ENCODE results near the gene CYRIA.

The CYRIA gene

DNA sequence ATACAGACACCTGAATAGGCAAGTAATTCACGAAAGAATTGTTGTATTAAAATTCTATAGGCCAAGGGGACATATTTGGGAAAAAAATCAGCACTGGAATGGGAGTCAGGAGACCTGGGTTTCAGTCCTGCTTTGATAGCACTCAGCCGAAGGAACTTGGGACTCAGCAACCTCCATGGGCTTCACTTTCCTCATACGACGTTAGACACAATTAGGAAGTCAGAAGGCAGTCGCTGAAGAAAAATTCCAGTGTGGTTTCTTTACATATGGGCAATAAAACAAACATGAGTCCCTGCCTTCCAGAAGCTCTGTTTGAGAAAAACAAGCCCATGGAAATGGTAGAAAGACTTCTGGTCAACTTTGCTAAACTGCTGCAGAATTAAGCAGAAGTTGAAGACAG lies 15.1 kb upstream of the CYRIA start:
- H3K36me3 Mint-ChIP-seq = no peaks in the 10 kb centered on the region
- no peaks in the 10 kb centered on the region for H3K27me3 Mint-ChIP-seq
- H3K27ac Mint-ChIP-seq = no peak overlapping the region
- peaks cover 39% of the 10 kb centered on the region for H3K4me1 Mint-ChIP-seq
- H3K4me3 Mint-ChIP-seq = no peak overlapping the region
- no peak for ATAC-seq
- H3K9me3 Mint-ChIP-seq = no peaks in the 10 kb centered on the region

- no peaks in the 10 kb centered on the region for H3K27me3 Mint-ChIP-seq
- H3K36me3 Mint-ChIP-seq = no peaks in the 10 kb centered on the region
- peaks cover 39% of the 10 kb centered on the region for H3K4me1 Mint-ChIP-seq
- H3K4me3 Mint-ChIP-seq = no peak overlapping the region
- no peak overlapping the region for H3K27ac Mint-ChIP-seq
- no peak for ATAC-seq
- no peaks in the 10 kb centered on the region for H3K9me3 Mint-ChIP-seq
These were observed 14.7 kb upstream of the CYRIA start for GRCh38 chr2:16680304-16680703.

- Mint-ChIP-seq H3K36me3 (no peaks in the 10 kb centered on the region), H3K27ac (peak overlapping the region; percentile 7), H3K4me1 (peaks cover 37% of the 10 kb centered on the region), H3K9me3 (no peaks in the 10 kb centered on the region), H3K4me3 (no peak overlapping the region), H3K27me3 (no peaks in the 10 kb centered on the region)
- no peak for ATAC-seq
These were observed 13.3 kb upstream of the CYRIA start for GRCh38 chr2:16678964-16679363.

DNA sequence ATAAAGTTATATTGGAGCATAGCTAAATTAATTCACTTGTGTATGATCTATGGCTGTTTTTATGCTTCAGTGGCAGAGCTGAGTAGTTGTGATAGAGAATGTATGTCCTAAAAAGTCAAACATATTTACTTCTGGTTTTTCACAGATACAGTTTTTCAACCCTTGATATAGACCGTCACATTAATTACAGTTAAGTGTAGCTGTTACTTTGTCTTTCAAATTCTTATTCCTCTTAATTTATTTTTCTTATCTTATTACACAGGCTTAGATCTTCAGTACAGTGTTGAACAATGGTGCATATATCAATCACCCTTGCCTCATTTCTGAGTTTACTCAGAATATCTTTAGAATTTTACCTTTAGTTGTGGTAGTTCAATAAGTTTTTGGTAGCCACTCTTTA lies 12.2 kb upstream of the CYRIA start:
- Mint-ChIP-seq H3K4me1 (peaks cover 29% of the 10 kb centered on the region), H3K36me3 (no peaks in the 10 kb centered on the region), H3K27me3 (no peaks in the 10 kb centered on the region), H3K9me3 (no peaks in the 10 kb centered on the region), H3K27ac (no peak overlapping the region), H3K4me3 (no peak overlapping the region)
- ATAC-seq = no peak

DNA sequence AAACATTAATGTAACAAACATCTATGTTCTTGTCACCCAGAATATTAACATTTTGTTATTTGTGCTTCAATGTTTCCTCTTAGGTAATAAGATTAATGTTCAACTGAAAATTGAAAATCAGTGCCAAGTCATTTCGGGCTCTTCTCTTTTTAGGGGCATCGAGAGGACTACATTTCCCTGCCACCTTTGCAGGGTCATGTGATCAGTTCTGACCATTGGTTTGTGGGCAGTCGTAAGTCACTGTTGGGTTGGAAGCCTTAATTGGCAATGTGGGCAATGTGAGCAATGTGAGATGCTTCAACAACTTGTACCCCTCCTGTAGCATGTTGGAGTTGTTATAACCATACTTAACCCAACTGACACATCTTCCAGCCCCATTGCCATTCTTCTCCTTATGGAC lies 10.1 kb upstream of the CYRIA start:
- Mint-ChIP-seq H3K27me3 (no peaks in the 10 kb centered on the region), H3K4me1 (peaks cover 29% of the 10 kb centered on the region), H3K4me3 (no peak overlapping the region), H3K27ac (peak overlapping the region; percentile 22), H3K36me3 (no peaks in the 10 kb centered on the region), H3K9me3 (no peaks in the 10 kb centered on the region)
- no peak for ATAC-seq

- H3K27me3 Mint-ChIP-seq = no peaks in the 10 kb centered on the region
- H3K4me1 Mint-ChIP-seq = peaks cover 14% of the 10 kb centered on the region
- no peaks in the 10 kb centered on the region for H3K36me3 Mint-ChIP-seq
- no peak overlapping the region for H3K27ac Mint-ChIP-seq
- H3K9me3 Mint-ChIP-seq = no peaks in the 10 kb centered on the region
- no peak for ATAC-seq
- H3K4me3 Mint-ChIP-seq = no peak overlapping the region
These were observed 8.5 kb upstream of the CYRIA start for GRCh38 chr2:16674154-16674553.

GRCh38 chr2:16671760-16672159 lies 6.1 kb upstream of the CYRIA start:
- H3K36me3 Mint-ChIP-seq = no peaks in the 10 kb centered on the region
- peak overlapping the region; percentile 15 for H3K27ac Mint-ChIP-seq
- no peak overlapping the region for H3K4me3 Mint-ChIP-seq
- H3K27me3 Mint-ChIP-seq = no peaks in the 10 kb centered on the region
- H3K9me3 Mint-ChIP-seq = no peaks in the 10 kb centered on the region
- ATAC-seq = no peak
- H3K4me1 Mint-ChIP-seq = peaks cover 21% of the 10 kb centered on the region

GRCh38 chr2:16669388-16669787 lies 3.8 kb upstream of the CYRIA start:
- H3K4me1 Mint-ChIP-seq = peaks cover 27% of the 10 kb centered on the region
- H3K36me3 Mint-ChIP-seq = no peaks in the 10 kb centered on the region
- no peaks in the 10 kb centered on the region for H3K9me3 Mint-ChIP-seq
- no peaks in the 10 kb centered on the region for H3K27me3 Mint-ChIP-seq
- ATAC-seq = no peak
- H3K4me3 Mint-ChIP-seq = no peak overlapping the region
- no peak overlapping the region for H3K27ac Mint-ChIP-seq

- Mint-ChIP-seq H3K4me1 (peaks cover 53% of the 10 kb centered on the region), H3K27ac (peak overlapping the region; percentile 76), H3K9me3 (no peaks in the 10 kb centered on the region), H3K27me3 (no peaks in the 10 kb centered on the region), H3K36me3 (peaks cover under 1% of the 10 kb centered on the region), H3K4me3 (peak overlapping the region; percentile 96)
- peak; percentile 5 for ATAC-seq
These were observed 791 bp upstream of the CYRIA start for GRCh38 chr2:16666449-16666801.

DNA sequence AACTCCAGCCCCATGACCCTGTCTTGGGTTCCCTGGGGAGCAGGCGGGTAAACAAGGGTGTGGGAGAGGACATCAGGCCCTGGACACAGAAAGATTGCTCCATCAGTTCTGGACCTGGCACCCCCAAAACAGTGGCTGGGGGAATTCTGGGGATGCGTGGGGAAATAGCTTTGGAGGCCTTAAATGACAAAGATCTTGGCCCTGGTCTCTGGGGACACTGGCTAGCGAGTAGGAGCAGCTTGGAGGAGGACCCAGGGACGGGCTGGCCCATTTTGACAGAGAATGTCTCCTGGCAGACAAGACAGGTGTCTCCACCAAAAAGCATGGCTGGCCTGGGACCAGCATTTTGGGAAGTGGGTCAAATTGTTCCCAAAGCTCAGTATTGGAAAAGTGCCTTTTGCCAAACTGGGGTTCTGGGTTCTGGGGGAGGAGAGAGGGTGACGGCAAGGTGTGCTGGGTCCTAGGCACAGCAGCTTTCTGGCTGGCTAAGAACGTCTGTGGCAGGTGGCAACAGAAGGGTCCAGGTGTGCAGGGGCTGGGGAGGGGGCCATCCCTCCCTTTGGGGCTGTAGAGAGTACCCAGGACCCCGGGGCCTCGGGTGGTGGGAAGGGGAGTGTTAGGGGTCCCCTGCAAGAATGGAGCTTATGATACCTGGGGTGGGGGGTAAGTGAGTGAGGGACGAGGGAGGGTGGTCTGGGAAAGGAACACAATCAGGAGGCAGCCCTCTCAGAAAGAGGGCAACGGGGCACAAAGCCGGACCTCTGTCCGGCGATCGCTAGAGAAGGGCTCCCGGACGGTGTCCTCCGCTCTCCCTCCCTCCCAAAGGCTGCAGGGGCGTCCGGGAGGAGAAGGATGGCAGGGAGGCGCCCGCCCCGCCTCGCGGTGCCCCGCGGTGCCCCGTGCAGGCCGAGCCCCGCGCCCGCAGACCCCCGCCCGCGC lies 556 bp downstream of the CYRIA start:
- H3K36me3 Mint-ChIP-seq = peaks cover 5% of the 10 kb centered on the region
- no peaks in the 10 kb centered on the region for H3K27me3 Mint-ChIP-seq
- H3K9me3 Mint-ChIP-seq = no peaks in the 10 kb centered on the region
- peaks cover 65% of the 10 kb centered on the region for H3K4me1 Mint-ChIP-seq
- peak overlapping the region; percentile 76 for H3K27ac Mint-ChIP-seq
- H3K4me3 Mint-ChIP-seq = peak overlapping the region; percentile 88
- peak; percentile 35 for ATAC-seq

DNA sequence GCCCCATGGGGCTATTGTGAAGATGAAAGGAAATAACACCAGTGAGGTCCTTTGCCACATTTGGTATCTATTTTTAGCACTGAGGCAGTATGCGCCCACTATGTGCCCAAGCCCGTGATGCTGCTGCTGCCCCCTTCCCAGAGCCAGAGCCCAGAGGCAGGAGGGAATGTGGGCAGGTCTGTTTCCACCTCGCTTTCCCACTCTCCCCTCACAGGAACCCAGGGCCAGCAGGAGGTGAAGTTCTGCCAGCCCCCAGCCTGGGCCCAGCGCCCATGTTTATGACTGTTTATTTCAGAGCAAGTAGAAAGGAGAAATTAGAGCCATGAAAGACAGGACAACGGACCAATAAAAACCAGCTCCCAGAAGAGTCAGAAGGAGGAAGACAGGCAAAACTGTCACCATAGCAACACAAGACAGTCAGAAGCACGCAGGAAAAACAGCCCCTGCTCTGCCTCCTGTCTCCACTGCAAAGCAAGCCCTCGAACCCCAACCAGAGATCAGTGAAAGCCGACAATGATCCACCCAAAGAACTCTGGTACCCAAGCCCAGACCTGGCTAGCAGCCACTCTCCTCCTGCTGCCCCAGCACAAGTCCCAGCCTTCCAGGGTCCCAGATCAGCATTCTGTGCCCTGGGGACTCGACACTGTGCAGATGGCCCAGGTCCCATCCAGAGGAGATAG lies 1.4 kb downstream of the CYRIA start:
- Mint-ChIP-seq H3K9me3 (no peaks in the 10 kb centered on the region), H3K36me3 (peaks cover 5% of the 10 kb centered on the region), H3K4me1 (peaks cover 74% of the 10 kb centered on the region), H3K27ac (peak overlapping the region; percentile 76), H3K27me3 (no peaks in the 10 kb centered on the region), H3K4me3 (peak overlapping the region; percentile 88)
- ATAC-seq = peak; percentile 76

GRCh38 chr2:16663121-16663905 lies 2.3 kb downstream of the CYRIA start:
- Mint-ChIP-seq H3K36me3 (peaks cover 10% of the 10 kb centered on the region), H3K4me1 (peaks cover 83% of the 10 kb centered on the region), H3K27me3 (no peaks in the 10 kb centered on the region), H3K27ac (peak overlapping the region; percentile 76), H3K9me3 (no peaks in the 10 kb centered on the region), H3K4me3 (peak overlapping the region; percentile 88)
- no peak for ATAC-seq

DNA sequence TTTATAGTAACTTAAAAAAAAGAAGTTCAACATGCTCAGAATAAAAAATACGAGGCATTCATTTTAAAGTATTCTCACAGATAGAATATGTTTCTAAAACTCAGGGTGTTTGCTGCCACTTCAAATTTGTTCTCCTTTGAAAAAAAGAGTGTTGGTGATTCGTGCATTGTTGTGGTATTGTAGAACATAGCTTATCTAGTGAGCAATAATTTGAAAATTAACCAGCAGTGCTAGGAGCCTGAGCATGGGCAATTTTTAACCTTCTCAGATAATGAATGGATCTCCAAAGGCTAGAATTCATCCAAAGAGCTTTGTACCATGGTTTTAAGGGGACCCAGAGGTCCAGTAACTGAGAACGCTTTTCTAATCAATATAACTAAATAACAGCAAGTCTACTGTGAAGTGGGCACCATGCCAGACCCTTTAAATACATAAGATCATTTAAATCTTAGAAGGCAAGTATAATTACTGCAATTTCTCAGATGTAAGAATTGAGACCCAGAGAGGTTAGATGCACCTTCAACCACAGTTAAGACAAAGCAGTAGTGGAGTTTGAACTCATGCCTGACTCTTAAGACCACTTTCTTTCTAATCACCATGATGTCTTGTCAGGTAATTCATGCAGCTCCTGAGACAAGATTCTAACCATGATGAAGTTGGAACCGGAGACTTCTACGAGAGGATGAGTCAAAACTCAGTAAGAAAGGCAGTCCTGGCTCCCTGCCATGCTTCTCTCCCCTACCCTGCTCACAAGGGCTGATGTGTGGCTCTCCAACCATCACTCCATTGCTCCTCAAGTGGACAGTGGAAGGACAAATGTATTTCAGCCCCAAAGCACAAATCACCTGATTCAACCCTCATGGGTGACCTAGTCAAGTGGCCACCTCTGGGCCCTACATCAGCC lies 3.4 kb downstream of the CYRIA start:
- Mint-ChIP-seq H3K27me3 (no peaks in the 10 kb centered on the region), H3K4me3 (peak overlapping the region; percentile 53), H3K27ac (peak overlapping the region; percentile 76), H3K9me3 (no peaks in the 10 kb centered on the region), H3K36me3 (peaks cover 10% of the 10 kb centered on the region), H3K4me1 (peaks cover 88% of the 10 kb centered on the region)
- no peak for ATAC-seq

DNA sequence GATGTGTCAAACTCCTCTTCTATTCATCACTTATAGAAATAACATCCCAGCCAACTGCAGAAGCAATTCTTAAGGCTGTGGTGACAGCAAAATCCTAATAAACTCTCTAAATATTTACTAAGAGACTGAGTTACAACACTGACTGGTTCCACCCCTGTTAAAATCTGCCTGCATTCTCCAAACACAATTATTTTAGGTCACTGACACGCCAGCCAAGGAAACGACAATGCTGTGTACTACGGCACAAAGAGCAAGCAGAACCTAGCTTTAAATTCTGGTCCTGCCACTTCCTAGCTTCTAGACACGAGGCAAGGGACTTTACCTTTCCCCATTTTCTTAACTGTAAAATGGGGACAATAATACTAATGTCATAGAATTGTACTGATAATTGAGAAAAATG lies 4.1 kb downstream of the CYRIA start:
- Mint-ChIP-seq H3K27ac (peak overlapping the region; percentile 76), H3K4me1 (peaks cover 88% of the 10 kb centered on the region), H3K27me3 (no peaks in the 10 kb centered on the region), H3K9me3 (no peaks in the 10 kb centered on the region), H3K4me3 (peak overlapping the region; percentile 36), H3K36me3 (peaks cover 10% of the 10 kb centered on the region)
- no peak for ATAC-seq
